NCI-H446 treated with DMSO at 0.1 percent for 48 hours (cell line): ENCODE measurements around the gene ISM2.

ENCODE experiments used
- DNase-seq: peaks from one replicate; lab custom pipeline; 2025; lab: John Stamatoyannopoulos, UW

Gene ISM2

DNA sequence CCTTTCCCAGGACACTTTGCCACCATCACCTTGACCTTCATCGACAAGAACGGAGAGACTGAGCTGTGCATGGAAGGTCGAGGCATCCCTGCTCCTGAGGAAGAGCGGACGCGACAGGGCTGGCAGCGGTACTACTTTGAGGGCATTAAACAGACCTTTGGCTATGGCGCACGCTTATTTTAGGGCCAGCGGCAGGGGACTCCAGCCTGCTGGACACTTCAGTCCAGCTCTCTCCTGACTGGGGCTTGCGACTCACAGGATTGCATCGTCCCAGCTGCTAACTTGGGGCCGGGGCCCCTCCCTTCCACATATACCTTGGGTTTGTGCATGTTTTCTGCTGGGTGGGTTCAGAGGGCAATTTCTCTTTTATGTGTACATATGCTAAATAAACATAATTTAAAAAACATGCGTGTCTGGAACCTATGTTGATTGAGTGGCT, 29.5 kb downstream of the ISM2 start:
- DNase-seq, result no peak

DNA sequence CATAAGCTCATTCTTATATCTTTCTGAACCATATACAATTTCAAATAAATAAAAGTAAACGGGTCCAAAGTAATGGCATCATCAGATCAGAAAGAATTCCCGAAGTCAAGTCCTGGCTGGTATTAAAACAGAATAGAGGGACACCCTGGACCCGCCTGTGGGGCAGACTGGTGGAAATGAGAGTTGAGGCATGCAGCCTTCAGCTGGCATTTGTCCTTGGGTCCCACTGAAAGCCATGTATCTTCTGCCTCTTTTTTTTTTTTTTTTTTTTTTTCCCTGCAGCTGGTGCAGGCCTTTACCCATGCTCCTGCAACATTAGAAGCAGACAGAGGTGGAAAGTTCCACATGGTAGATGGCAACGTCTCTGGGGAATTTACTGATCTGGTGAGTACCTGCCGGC, 30.8 kb downstream of the ISM2 start:
- DNase-seq, result no peak

DNA sequence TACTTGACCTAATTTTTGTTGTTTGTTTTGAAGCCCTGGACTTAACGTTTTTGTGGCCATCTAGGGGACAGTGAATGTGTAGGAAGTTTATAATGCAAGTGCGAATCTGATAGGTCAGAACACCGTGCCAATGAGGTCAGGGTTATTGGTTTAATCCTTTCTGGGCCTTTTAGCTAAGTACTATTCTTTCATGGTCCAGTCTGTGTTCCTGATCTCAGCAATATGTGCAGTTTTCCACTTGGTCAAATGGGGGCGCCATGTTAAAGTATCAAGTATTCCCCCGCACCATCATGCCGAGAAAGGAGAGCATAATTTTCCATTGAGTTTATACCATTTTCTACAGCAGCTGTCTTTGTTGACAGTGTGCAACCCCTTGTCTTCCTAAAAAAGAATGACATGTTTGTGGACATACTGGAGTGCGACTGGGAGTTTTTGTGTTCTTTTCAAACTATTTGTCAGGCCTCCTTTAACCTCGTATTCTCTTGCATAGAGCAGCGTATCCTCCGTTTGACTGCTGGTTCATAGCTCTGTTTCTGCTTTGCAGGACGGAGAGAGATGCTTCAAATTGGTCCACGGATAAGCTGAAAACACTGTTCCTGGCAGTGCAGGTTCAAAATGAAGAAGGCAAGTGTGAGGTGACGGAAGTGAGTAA, 39.4 kb downstream of the ISM2 start:
- DNase-seq, result peak; percentile 16

DNA sequence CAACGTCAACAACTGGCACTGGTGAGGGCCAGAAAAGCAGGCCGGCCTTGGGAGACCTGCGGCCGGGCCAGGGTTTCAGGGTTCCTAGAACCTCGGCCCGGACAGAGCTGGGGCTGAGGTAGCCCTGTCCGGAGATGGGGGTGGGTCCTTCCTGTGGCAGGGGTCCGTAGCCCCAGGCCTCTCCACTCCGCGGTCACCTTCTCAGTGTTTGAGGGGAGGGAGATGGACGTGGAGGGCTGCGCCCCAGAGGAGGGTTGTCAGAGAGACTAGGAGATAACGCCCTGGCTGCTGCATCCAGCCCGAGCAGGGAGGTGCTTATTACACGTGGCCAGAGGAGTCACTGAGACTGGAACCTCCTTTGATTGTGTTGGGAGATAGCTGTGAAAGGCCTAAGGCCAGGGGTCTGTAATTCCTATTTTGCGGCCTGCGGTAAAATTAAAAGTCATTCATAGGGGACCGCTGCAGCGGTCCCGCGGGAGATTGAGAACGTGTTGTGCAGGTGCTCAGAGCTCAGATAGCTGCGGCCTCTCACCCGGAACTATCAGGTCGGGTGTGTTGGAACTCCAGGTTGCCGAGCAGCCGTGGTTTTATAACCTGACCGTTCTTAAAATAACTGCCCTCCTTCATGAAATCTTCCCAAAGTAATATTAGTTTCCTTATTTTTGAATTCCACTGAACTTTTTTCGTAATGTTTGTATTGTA, 40.2 kb downstream of the ISM2 start:
- DNase-seq, result no peak

DNA sequence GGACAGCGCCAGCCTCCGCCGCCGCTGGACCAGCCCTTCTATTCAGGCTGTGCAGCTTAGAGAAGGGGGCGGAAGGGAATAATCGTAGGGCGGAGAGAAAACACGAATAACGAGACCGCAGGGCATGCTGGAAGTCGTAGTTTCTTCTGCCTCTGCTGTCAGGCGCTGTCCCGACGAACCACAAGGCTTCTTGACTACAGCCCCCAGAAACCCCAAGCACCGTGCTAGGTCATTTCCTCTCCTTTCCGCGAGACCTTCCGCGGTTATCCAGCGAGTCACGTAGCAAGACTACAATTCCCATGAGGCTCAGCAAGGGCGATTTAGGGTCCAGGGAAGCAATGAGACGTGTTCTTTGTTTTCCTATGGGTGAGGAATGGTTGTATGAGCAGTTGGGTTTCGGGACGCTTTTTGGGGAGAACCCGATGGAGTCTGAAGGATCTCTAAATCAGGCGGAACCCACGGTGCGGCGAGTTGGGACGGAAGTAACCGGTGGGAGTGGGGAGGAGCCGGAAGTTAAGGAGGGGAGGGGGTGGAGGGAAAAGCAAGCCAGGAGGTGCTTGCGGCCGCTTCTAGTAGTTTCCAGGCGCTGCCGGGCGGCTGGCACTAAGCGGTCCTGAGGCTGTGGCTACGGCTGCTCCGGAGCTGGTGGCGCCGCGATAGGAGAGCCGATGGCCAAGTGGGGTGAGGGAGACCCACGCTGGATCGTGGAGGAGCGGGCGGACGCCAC, 40.9 kb downstream of the ISM2 start, which contains the start of the genes AHSA1 and VIPAS39:
TSS of gene AHSA1 (plus strand) at position 572 of the 727 bp plus-strand sequence. CDS start at position 669, 97 bp downstream.
TSS of gene VIPAS39 (minus strand) at position 80 of the 727 bp plus-strand sequence. CDS start 3,499 bp downstream, outside the sequence.
- DNase-seq, result peak; percentile 98

DNA sequence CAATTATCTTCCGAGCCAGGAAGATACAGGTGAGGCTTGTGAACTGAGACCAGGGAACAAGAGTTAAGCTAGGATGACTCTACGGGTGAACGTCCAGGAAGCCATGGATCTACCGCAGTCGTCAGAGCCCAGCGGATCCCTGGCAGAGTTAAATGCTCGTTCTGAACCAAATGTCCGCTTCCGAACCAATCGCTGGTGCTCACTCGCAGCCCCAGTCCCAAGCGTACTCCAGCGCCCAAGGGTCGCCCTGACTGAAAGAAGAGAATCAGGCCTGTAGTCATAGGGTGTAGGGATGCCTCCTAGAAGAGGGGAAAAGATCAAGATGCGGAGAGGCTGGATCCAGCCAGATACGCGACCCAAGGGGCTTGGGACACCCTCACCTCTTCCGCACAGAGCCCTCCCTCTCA, 41.5 kb downstream of the ISM2 start:
- DNase-seq, result no peak

DNA sequence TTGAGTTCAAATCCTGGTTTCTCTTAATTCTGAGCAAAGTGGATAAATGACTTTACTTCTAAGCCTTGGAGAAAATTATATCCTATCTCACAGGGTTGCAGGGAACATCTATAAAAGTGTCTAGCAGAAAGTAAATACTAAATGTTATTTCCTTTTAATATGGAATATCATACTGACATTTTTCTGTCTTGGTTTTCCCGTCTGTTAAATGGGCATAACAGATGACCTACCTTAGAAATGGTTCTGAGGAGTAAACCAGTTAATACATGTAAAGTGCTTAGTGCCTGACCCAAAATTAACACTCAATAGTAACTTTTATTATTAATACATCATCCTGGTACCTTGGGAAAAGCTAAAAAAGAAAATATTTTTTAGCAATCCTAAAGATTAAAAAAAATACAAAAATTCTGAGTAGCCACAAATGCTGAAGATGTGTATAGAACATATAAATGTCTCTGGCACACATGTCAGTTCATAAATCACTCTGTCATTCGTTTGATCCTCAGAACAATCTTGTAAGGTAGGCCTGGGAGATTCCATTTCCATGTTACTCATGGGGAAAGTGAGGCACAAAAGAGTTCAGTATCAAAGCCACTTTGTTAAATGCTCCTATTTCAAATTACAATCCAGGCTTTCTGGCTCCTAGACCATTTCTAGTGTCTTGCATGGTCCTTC, 42.5 kb downstream of the ISM2 start:
- no peak for DNase-seq

DNA sequence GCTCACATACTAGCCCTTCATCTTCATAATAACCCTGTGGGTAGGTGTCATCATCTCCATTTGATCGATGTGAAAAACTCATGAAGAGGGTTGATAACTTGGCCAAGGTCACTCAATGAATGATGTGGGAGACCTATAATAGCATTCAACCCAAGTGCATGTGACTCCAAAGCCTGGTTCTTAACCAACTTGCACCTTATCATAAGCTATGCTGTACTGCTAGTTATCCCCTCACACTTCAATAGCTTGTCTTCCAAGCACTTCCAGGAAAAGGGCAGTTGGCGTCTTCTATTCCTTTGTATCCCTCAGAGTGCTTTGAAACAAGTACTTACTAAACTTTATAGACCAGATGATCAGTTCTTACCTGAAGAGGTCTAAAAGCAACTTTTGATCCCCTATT, 56.4 kb downstream of the ISM2 start:
- no peak for DNase-seq

DNA sequence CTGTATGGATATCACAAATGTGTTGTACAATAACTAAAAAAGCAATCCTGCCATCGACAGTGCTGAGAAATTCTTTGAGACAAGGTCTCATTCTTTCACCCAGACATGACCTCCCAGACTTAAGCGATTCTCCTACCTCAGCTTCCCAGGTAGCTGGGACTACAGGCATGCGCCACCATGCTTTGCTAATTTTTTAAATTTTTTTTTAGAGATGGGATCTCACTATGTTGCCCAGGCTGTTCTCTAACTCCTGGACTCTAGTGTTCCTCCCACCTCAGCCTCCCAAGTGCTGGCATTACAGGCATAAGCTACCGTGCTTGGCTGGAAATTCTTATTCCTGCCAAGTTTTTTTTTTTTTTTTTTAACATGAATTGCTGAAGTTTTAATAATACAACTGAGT, 58.8 kb downstream of the ISM2 start:
- no peak for DNase-seq

DNA sequence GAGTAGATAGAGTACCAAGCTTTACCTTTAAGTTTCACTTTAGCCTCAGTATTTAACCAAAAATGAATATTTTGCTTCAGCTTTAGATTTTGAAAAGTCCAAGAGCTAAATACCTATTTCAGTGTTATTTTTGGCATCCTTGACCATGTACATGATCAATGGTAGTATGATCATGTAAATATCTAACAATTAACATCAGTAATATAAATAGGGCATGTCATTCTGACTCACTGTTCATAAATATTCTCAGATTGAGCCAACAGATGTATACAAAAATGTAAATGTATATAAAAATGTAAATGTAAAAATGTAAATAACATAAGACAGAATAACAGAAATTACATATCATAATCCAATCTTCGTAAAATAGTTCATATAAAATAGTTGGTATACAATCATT, 60.0 kb downstream of the ISM2 start:
- no peak for DNase-seq

DNA sequence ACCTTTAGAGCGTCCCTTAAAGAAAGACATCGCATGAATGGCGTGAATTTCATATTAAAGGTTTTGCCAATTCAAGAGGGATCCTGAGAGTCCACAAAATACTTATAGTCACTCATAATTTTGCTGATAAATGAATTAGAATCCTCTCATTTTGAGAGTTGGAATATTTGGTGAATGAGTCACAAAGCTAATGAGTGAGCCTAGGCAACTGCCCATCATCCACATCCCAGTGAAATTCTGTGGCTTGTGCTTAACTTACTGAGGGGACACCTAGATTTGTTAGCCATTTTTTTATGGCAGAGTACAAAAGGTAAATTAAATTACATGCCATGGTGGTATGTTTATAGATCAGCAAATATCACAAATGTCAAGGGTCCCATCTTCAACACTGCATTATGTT, 62.6 kb downstream of the ISM2 start:
- no peak for DNase-seq

DNA sequence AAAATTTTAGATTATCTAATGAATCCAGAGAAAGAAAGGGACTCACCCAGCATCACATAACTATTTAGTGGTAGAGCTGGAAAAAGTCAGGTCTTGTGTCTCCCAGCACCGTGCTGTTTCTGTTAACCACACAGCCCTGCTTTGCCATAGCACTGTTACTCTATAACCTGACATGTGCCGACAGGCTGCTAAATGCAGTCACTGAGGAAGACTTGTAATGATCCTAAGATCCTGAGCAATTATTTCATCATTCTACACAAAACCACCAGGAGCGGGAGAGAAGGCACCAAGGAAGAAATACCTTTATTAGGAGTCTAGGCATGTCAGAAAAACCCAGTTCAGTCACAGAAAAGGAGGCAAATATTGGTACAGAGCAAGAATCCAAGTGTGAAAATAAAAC, 72.2 kb downstream of the ISM2 start:
- DNase-seq, result no peak

DNA sequence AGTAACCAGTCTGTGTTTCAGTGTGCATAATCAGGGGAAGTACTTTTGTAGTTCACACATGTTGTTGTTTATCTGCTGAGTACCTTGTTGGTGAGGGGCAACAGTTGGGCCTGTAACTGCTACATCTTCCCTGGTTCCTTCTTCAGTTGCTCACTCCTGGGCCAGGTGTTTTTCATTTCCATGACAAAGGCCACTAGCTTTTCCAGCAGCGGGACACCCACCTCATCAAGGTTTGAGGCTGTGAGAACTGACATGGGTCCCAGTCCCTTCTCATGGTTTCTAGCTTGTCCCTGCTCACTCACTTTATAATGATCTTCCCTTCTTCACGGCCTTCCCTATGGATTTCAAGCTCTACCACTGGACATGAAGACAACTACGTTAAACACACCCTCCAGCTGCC, 73.8 kb downstream of the ISM2 start:
- DNase-seq, result no peak
